ENCODE measurements around the gene PEX6.

Gene PEX6

GRCh38 chr6:42937548-42938427 lies 41.2 kb downstream of the PEX6 start:
- no peak for TF ChIP-seq CTCF (IDR thresholded peaks at IDR 0.05; ENCODE audit: low read depth, low read length)
- no peak overlapping the region for H3K4me3 ChIP-seq (replicated peaks in 1 of 2; ENCODE audit: low read depth in 2 of 2, low read length in 2 of 2)
- no peak for DNase-seq (ENCODE audit: low read depth in 2 of 2)

GRCh38 chr6:42936398-42936797 lies 42.6 kb downstream of the PEX6 start:
- no peak for DNase-seq (ENCODE audit: low read depth in 2 of 2)
- TF ChIP-seq CTCF (IDR thresholded peaks at IDR 0.05; ENCODE audit: low read depth, low read length) = no peak
- no peak overlapping the region for H3K4me3 ChIP-seq (replicated peaks in 1 of 2; ENCODE audit: low read depth in 2 of 2, low read length in 2 of 2)

- DNase-seq (ENCODE audit: low read depth in 2 of 2) = no peak
- no peak for TF ChIP-seq CTCF (IDR thresholded peaks at IDR 0.05; ENCODE audit: low read depth, low read length)
- no peak overlapping the region for H3K4me3 ChIP-seq (replicated peaks in 1 of 2; ENCODE audit: low read depth in 2 of 2, low read length in 2 of 2)
Observed at GRCh38 chr6:42935322-42935721, 43.7 kb downstream of the PEX6 start.

DNA sequence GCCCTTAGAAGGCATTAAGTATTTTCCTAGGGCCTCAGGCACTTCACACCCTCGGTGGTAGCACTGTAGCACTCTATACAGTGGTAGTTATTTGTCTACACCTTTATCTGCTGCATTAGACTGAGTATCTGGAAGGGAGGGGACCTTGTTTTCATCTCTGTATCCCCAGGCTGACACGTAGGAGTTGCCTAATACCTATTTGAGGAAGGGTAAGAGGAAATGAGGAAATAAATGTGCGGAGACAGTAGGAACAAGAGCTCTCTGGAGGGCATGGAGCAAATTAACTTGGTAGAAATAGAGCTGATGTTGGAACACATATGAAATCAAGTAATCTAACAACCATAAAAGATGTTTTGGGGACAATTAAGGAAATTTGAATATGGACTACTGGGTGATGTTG lies 45.8 kb downstream of the PEX6 start:
- no peak for TF ChIP-seq CTCF (IDR thresholded peaks at IDR 0.05; ENCODE audit: low read depth, low read length)
- no peak overlapping the region for H3K4me3 ChIP-seq (replicated peaks in 1 of 2; ENCODE audit: low read depth in 2 of 2, low read length in 2 of 2)
- no peak for DNase-seq (ENCODE audit: low read depth in 2 of 2)

GRCh38 chr6:42932412-42932811 lies 46.6 kb downstream of the PEX6 start:
- no peak overlapping the region for H3K4me3 ChIP-seq (replicated peaks in 1 of 2; ENCODE audit: low read depth in 2 of 2, low read length in 2 of 2)
- no peak for TF ChIP-seq CTCF (IDR thresholded peaks at IDR 0.05; ENCODE audit: low read depth, low read length)
- no peak for DNase-seq (ENCODE audit: low read depth in 2 of 2)

DNA sequence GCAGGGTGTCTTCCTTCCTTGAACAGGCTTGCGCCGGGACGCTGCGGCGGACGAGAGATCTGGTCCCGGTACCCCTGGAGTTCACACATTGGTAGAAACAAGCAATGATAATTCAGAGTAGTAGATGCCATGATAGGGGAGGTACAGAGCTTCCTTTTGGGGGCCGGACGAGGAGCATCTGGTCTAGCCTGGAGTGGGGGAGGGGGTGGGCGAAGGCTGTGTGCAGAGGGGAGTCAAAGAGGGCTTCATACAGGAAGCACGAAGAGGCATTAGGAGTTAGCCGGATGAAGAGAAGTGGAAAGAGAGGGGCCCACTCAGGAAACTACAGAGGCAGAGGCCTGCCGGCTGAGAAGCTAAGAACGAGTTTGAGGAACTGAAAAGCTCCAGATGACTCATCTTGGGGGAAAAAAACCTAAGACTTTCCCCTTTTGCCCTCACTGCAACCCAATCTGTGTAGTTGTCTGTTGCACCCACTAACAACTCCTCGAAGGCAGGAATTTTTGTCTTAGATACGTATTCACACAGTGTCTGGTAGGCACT lies 49.1 kb downstream of the PEX6 start:
- peak; percentile 66 to 77 for DNase-seq (ENCODE audit: low read depth in 2 of 2)
- peak overlapping the region; percentile 62 to 73 for H3K4me3 ChIP-seq (replicated peaks in 1 of 2; ENCODE audit: low read depth in 2 of 2, low read length in 2 of 2)
- TF ChIP-seq CTCF (IDR thresholded peaks at IDR 0.05; ENCODE audit: low read depth, low read length) = no peak

Data from cardiac fibroblast (primary cell).